GM19452 (cell line): Measurements from ENCODE around the gene PARD3B.

ENCODE experiments used
- ATAC-seq: cut with Tn5 transposase; IDR thresholded peaks from one replicate; pipeline ENCODE4 v1.9.1; 2021; ENCODE audit not compliant: unreplicated experiment

The PARD3B gene

DNA sequence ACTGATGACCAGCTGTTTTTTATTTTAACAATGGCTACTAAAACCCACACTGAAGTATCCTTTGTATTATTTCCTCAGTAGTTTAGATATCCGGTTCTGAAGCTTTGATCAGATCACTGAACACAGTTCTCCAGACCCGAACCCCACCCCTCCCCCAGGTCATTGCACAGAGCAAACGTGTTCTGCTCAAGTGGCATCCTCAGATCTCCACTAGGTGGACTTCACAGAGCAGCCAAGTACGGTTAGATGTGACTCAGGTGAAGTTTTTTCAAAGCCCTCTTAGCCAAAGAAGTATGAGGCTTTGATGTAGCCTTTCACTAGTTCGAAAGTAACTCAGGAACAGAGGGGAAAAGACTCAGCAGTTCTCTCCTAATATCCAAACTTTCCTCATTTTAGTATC is 994.3 kb downstream of the PARD3B start:
- ATAC-seq, result no peak

DNA sequence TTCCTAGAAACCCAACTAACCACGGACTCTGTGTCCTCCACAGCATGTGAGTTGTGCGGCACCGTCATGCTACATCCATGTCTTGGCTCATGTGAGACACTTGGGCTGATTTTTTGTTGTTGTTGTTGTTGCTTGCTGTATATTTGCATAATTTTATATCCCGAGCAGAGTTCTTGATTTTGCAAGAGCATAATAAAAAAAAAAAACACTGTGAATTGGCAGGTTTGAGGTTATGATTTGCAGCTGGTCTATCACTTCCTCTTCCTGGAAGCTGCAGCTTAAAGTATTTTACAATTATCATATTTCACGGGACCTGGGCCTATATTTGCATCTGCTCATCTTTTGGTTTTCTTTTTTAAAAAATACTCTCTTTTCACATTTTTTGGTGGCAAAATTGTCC is 994.8 kb downstream of the PARD3B start:
- no peak for ATAC-seq

DNA sequence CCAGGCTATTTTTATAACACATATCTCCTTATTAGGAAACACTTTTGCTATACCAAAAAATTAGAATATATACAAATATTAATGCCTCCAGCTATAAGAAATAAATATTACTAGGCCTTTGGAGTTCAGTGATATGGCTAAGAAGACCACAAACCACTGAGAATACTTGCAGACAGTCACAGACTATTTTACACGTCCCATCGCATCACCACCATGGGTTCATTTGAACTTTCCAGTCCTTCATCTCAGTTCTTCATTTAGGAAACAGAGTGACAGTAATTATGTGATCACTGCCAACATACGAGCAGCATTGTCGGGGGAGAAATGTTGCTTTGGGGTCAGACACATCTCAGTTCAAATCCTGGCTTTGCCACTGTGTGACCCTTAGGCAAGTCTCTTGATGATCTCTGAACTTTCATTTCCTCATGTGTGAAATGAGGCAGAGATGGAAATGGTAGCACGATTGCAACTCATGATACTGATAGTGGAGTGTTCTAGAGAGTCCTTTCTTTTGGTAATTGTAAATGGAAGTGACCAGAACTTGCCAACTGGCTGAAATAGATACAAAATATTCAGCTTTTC is 998.1 kb downstream of the PARD3B start:
- peak; percentile 55 for ATAC-seq

DNA sequence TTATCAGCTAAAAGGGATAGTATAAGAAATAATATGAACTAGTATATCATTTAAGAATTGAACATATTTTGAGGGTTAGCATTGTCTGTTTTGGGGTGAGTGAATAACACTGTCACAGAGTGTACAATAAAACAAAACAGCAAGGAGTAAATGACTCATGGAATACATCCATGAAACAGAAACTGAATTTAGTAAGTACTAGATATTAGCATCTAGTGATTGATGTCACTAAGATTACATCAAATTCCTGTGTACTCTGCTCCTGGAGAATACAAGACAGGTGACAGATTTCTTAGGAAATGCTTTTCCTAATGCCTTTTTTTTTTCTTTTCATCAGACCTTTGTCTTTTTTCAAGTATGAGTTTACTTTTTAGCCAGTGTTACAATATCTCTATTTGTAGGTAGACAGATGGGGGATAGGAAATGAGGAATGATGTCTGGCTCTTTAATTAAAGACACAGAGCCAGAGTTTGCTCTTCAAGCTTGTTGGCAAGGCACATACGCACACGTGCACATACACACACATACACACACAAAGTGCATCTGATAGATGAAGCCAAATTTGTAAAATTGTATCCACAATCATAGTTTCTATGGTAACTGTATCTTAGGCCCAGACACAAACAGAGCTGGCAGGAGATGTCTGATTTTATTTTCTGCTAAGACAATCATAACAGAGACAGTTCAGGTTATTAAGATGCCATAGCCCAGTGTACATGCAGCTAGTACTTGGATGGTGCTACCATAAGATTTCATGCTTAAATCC is 998.8 kb downstream of the PARD3B start:
- no peak for ATAC-seq

- no peak for ATAC-seq
Measured at GRCh38 chr2:205545971-205546816, 1000.9 kb downstream of the PARD3B start.

DNA sequence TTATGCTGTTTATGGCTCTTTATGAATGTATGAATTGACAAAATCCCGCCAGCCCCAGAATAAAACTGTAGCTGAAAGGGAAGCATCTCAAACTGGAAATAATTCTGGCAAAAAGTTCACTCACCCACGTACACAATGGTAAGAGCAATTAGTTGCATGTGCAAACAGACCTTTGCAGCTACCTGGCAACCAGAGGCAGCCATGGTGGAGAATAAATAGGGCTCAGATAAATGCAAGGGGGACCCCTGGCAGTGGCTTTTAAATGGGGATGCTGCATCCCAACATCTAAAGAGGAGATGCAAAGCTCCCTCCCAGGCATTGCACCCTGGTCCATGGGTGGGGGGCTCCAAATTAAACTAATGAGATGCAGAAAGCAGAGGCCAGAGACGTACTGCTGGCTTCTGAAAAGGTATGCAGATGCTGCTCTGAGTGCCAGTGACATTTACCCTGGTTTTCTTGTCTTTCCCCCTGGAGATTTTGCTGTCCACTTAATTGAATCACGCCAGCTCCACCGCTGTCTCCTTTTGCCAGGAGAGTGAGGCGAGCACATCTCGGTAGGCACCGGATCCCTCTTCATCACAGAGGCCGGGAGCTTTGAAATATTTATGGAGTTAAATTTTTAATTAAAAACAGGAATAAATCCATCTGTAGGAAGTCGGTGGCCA is 1010.4 kb downstream of the PARD3B start:
- ATAC-seq, result no peak

DNA sequence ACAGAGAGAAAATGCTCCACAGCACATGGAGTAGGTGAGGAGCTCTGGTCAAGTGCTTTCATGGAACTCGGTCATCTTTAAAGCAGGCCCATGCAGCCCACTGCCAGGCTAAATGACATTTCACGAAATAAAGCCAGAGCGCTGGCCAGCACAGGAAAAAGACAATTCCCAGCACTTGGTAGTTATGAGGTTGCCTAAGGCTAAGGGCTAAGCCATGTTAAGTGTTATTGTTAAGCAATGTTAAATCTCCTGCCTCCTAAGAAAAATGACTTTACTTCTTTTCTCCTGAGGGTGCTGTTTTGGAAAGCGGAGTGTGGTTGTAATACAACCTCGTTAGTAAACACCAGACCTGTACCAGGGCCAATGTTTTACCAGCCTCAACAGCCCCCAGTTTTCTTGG is 1011.1 kb downstream of the PARD3B start:
- ATAC-seq, result no peak

DNA sequence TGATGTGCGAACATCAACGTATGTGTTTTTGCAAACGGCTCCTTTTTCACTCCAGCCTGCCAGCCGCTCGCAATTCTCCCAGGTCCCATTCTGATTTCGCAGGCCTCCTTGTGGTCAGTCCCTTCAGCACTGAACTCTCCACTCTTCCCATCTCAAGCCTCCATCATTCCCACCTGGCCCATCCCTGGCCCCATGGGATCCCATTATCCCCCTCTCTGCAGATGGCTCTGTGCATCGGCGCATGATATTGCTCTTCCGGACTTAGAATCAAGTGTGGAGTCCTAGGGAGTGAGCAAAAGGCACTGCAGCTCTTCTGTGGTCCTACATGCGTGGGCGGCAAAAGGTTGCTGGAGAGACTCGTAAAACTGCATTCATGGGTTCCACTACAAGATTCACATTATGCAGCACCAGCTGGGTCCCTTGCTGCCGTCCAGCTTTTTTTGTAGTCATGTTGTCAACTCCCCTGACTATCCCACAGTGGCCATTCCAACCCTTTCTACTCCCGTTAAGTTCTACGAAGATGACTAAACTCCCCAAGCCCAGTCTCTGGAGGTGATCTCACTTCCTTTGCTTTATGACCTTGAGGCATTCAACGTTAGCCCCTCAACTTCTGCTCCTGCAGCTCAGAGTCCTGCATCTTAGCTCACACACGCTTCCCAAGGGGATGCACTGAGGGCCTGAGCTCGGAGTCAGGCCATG is 1011.7 kb downstream of the PARD3B start:
- ATAC-seq, result no peak

DNA sequence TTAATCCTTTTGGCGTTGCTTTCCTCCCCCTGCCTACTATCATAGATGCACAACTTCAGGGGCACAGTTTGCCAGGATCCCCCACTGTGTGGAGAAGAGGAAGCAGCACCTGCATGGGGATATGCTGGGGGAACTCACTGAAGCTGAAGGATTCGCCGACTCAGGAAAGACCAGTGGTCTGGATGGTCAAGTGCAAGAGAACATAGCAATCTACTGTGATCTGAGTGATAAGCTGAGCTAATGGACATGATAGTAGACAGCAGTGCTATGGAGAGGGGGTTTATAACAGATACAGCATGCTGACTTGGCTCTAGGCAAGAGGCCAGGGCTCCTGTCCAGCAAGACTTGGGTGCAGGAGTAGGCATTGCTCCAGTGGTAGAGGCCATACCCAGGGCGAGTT is 1012.6 kb downstream of the PARD3B start:
- no peak for ATAC-seq

DNA sequence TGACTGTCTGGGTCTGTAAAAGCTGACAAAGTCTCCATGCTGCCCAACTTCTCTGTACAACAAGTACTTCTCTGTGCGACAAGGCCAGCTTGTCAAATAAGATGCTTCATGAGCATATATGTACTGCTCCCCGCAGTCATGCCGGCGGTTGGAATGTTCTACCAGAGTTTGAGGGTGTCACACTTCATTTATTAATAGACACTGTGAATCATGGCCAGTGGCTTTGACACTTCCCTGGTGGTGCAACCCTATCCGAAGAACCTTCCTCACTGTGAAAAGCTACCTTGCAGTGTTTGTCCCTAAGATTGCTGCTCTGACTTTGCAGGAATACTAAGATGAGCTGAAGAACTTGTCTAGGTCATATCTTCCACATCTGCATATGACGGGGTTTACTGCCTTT is 1016.2 kb downstream of the PARD3B start:
- ATAC-seq, result no peak

- ATAC-seq, result no peak
Measured at GRCh38 chr2:205563646-205564045, 1018.4 kb downstream of the PARD3B start.

DNA sequence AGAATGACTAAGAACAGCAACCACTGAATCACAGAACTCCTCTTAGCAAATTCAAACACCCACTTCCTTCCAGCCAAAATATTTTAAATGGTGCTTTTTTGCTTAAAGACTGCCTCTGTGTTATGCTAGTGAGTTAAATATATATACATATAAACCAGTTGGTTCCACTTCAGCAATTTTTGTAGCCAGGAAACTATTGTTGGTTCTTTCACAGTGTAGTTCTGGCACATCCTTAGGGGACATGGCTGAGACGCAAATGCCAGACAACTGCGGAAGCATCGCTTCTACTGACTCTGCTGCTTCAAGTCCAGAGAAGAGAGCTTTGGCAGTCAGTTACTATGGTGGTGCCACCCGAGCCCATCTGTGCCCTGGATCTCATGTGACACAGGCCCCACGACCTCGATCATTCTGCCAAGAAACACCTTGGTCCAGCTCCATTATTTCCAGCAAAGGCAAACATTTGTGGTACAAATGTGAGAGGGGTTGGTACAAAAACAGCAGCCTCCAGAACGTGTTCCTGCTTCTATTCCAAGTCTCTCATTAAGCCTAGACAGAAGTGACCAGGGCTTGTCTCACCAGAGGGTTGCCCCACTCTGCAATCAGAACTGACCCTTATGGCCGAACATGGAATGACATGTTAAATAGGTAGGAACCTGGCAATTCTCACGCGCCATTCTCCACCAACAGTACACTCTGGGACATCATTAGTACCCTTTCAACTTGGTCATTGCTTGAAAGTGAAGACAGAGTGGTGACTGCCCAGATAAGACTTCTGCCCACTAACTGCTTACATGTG is 1019.3 kb downstream of the PARD3B start:
- ATAC-seq, result no peak

DNA sequence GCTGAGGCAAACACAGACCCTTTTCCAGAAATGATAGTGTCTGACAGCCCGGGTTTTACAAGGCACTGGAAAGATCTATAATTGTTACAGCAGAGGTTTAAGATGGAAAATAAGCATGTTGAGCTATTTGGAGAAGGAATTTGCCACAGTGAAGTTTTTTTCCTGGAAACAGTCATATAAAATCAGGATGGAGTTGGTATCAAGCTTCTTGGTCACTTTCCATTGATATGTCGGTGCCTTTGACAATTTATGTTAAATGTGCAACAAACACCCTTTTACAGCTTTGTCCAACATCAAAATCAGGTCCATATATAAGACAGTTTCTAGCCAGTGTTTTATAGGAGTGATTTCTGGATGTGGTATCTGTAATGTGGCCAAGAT is 1019.9 kb downstream of the PARD3B start:
- ATAC-seq, result no peak

DNA sequence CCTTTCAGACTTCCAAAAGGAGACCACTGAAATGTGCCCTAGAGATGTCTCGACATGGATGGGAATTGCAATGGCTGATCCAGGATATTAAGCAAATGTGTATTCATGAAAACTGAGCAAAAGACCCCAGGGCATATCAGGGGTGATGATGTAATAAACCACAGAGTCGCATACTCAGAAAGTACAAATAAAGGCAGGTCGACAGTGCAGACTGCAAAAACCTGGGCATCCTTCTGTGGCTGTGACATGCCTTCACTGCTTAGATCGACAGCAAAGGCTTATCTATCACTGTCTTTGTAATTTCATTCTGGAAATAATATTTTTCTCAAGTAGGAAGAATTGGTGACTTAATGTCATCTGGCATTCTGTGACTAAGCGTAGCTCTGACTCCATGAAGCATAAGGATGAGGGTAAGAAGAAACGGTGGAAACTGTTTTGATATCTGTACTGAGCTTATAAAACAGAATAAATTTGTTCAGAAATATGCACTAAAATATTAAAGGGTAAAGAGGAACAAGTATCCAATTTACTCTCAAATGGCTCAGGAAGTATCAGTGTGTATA is 1021.4 kb downstream of the PARD3B start:
- ATAC-seq, result no peak

DNA sequence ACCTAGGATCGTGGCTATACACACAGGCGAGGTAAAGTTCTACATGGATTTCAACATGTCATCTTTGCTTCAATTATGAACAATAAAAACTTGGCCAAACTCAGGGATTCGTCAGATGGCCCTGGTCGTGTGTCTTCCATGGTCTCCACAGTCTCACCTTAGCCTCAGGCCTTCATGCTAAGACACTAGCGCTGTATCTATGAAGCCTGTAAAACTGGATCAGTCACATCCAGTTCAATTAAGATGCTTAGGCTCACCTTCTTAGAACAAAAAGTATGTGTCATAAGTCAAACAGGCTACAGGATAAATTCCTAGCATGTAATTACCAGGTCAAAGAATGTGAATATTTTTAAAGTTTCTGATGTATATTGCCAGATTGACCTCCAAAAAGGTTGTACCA is 1023.3 kb downstream of the PARD3B start:
- no peak for ATAC-seq

- ATAC-seq, result no peak
Measured at GRCh38 chr2:205570648-205571047, 1025.4 kb downstream of the PARD3B start.

GRCh38 chr2:205571360-205571959 is 1026.2 kb downstream of the PARD3B start:
- no peak for ATAC-seq

DNA sequence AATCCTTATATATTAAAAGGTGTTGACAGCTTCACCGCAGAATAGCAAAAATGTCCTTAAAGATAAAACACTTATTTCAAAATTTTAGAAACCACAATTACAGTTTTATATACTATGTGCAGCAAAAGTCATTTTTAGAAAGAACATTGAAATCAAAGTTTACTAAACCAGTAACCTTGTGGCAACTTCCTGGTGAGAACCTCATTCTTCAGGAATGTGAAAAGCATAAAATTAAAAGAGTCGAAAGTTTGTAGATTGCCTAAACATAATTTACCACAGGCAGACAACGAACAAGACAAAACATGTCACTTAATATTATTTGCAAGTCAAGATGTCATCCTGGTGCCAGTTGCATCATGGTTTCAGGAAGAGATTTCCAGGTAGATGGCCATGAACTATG is 1028.7 kb downstream of the PARD3B start:
- ATAC-seq, result no peak

DNA sequence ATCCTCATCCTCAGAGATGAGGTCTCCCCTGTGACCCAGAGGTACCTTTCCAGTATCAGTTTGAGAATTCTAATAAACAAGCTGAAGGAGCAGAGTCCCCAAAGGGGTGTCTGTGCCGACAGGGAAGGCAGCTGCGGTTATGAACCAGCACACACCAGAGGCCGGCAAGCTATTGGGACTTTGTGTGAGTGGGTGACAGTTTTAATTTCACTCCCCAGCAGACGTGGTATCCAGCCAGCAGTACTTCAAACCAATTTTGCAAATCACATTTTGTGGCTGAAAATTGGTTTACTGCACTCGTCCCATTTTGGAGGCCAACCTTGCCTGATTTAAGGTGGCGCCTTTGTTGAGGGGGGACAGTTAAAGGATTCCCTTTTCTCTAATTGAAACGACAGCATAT is 1034.1 kb downstream of the PARD3B start:
- ATAC-seq, result no peak
